Ascending aorta (tissue), 2 donors: ENCODE measurements around the gene CAMKMT. TPM values are rescaled to one million over a fixed set of nuclear protein-coding genes. Genes with fewer than 3 reads are reported as not detected.

Source experiments
- DNase-seq, 2 donors: peaks; one replicate each; pipeline ENCODE4 v3.0.0-alpha.2; 2019; ENCODE audit warnings: low spot score in 2 of 2
- H3K27ac ChIP-seq, 2 donors: fragments of 200-600 bp; sonication (generic); one replicate each; pipeline ENCODE4 v1.5.1; 2016 to 2017; ENCODE audit warnings: mild to moderate bottlenecking in 1 of 2
- H3K27me3 ChIP-seq: fragments of 200-600 bp; sonication (generic); one replicate; pipeline ENCODE4 v1.5.1; 2017
- H3K36me3 ChIP-seq, 2 donors: fragments of 200-600 bp; sonication (generic); one replicate each; pipeline ENCODE4 v1.5.1; 2016
- H3K4me1 ChIP-seq, 2 donors: fragments of 200-600 bp; sonication (generic); one replicate each; pipeline ENCODE4 v1.5.1; 2016 to 2017; ENCODE audit warnings: mild to moderate bottlenecking in 1 of 2
- H3K4me3 ChIP-seq, 2 donors: fragments of 200-600 bp; sonication (generic); one replicate each; pipeline ENCODE4 v1.5.1; 2016 to 2017; ENCODE audit warnings: mild to moderate bottlenecking in 1 of 2
- H3K9me3 ChIP-seq, 2 donors: fragments of 200-600 bp; sonication (generic); one replicate each; pipeline ENCODE4 v1.5.1; 2016
- CTCF ChIP-seq, 3 experiments: fragments of 200-600 bp in 2 of 3; fragments of 450-650 bp in 1 of 3; sonication (generic) in 2 of 3; IDR thresholded peaks; one replicate each; pipeline ENCODE4 v1.5.1; 2016 to 2019; ENCODE audit warnings: antibody characterized with exemption in 3 of 3, mild to moderate bottlenecking in 1 of 3, moderate library complexity in 1 of 3
- intact Hi-C: fragments of 100-400 bp; cut with DNase I; formaldehyde crosslinking; loops from one replicate; pipeline ENCODE4 v1.15.1; 2023
- total RNA-seq: library from RNA; depleted of rRNA; stranded (reverse); fragments of >200 nt; gene quantifications from one replicate; pipeline ENCODE4 v1.1.0, GENCODE V29; 2016

The CAMKMT gene
- total RNA-seq, 1 donor from 2014 or later, result 5.1 TPM

GRCh38 chr2:44817673-44818335, 456.1 kb downstream of the CAMKMT start:
- Histone ChIP-seq H3K9me3 (no peaks in the 10 kb centered on the region), H3K36me3 (no peaks in the 10 kb centered on the region), H3K27ac (no peak overlapping the region), H3K27me3 (no peaks in the 10 kb centered on the region), H3K4me3 (no peak overlapping the region), H3K4me1 (no peaks in the 10 kb centered on the region)
- intact Hi-C loops, result no loop called here
- no peak for TF ChIP-seq CTCF (IDR thresholded peaks at IDR 0.05)
- no peak for DNase-seq

GRCh38 chr2:44819061-44819460, 457.3 kb downstream of the CAMKMT start:
- no peaks in the 10 kb centered on the region for H3K4me1 ChIP-seq
- H3K36me3 ChIP-seq, result no peaks in the 10 kb centered on the region
- H3K4me3 ChIP-seq, result no peak overlapping the region
- no peak for TF ChIP-seq CTCF (IDR thresholded peaks at IDR 0.05)
- H3K27me3 ChIP-seq, result no peaks in the 10 kb centered on the region
- no peak for DNase-seq
- intact Hi-C loops, result no loop called here
- no peaks in the 10 kb centered on the region for H3K9me3 ChIP-seq
- H3K27ac ChIP-seq, result no peak overlapping the region

- Histone ChIP-seq H3K27me3 (no peaks in the 10 kb centered on the region), H3K4me3 (no peak overlapping the region), H3K36me3 (no peaks in the 10 kb centered on the region), H3K9me3 (no peaks in the 10 kb centered on the region), H3K27ac (no peak overlapping the region), H3K4me1 (no peaks in the 10 kb centered on the region)
- DNase-seq, result no peak
- no peak for TF ChIP-seq CTCF (IDR thresholded peaks at IDR 0.05)
- intact Hi-C loops, result no loop called here
Measured at GRCh38 chr2:44821500-44821899, 459.8 kb downstream of the CAMKMT start.

GRCh38 chr2:44822174-44822573, 460.4 kb downstream of the CAMKMT start:
- H3K4me3 ChIP-seq, result no peak overlapping the region
- no peak for DNase-seq
- no peaks in the 10 kb centered on the region for H3K4me1 ChIP-seq
- TF ChIP-seq CTCF (IDR thresholded peaks at IDR 0.05), result no peak
- no peak overlapping the region for H3K27ac ChIP-seq
- no peaks in the 10 kb centered on the region for H3K36me3 ChIP-seq
- no peaks in the 10 kb centered on the region for H3K9me3 ChIP-seq
- H3K27me3 ChIP-seq, result no peaks in the 10 kb centered on the region
- intact Hi-C loops, result no loop called here

Other genes with a start within 250 kb of the CAMKMT start
- gene PPM1B, start 193.1 kb upstream of the CAMKMT start, total RNA-seq, result 27.9 TPM
- 1.1 TPM for gene SLC3A1, start 86.5 kb upstream of the CAMKMT start, total RNA-seq
- gene PREPL, start 453 bp upstream of the CAMKMT start, total RNA-seq, result 22.6 TPM